NCI-H128 (cell line): ENCODE data around the gene SRRM3.
"Not testable (repeated sequence)": the region's sequence is repeated elsewhere in the genome, so short reads cannot be mapped to it uniquely, and the experiment has no call there.

Source experiments
- DNase-seq: peaks from one replicate; lab custom pipeline; 2025; ENCODE audit not compliant: unreplicated experiment; lab: John Stamatoyannopoulos, UW

The SRRM3 gene

DNA sequence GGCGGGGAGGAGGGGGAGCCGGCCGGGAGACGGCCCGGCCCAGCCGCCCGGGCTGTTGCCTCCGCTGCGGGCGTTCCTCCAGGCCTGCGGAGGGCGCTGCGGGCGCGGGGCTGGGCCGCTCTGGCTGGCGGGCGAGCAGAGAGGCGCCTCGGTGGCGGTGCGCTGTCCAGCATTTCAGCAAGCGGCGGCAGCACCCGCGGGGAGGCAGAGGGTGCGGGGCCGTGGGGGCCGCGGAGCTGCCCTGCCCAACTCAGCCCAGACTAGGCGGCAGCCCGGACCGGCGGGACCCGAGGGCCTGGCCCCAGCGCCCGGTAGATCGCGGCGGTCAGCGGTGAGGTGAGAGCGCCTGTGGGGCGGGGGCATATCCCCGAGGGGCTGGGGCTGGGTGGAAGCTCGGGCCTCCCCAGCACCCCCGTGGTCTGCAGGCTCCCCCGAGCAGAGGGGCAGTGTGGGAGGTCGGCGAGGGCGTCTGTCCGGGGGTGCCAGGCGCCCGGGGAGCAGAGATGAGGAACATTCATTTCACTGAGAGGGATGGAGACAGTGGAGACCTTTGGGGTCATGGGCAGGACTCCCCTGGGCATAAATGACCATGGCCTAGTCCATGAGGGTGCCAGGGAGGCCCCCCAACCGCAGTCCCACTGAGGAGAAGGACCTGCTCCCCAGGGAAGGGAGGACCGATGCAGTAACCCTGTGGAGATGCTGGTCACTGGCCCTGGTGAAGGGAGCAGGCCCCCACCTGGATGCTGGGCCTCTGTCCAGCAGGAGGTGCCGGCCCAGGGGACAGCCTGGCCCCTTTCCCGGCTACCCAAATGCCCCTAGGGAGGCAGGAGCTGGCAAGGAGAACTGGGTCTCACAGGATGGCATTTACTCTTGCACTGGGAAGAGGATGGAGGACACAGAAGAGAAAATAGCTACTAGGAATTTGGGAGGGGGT, at the start of gene SRRM3:
Gene SRRM3 (plus strand): TSS at position 165 of the 934 bp plus-strand sequence. CDS start 33,171 bp downstream, outside the sequence.
- DNase-seq, result peak; percentile 59

- DNase-seq, result no peak
These were observed 49.8 kb upstream of the SRRM3 start for GRCh38 chr7:76151932-76152331.

- DNase-seq, result not testable (repeated sequence)
These were observed 48.0 kb upstream of the SRRM3 start for GRCh38 chr7:76153571-76154230.

GRCh38 chr7:76155938-76156337, 45.8 kb upstream of the SRRM3 start:
- no peak for DNase-seq

DNA sequence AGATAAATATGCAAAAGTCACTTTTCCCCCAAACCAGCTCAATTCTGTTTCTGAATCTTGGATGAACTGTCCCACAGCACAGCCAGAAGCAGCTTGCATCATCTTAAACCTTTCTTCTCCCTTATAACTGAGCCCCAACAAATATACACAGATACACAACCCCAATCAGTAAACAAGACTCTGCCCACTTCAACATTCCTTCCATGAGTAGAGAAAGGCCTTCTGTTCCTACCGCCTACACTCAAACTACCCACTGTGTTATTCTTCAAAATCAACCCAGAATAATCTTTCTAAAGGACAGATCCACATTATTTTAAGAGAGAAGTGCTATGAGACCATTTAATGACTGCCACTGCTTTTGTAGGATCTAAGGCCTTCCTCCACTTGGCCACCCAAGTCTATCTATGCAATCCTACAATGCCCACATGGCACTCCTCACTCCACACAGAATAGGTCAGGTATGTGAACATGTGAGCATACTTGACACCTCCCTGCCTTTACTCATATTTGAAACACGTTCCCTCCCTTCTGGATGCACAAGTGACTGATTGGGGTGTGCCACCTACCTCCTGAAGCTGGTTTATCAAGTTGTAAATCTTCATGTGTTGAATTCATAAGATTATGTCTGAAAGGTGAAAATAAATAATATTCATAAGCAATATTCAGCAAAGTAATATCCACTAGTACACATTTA, 44.6 kb upstream of the SRRM3 start:
- not testable (repeated sequence) for DNase-seq

DNA sequence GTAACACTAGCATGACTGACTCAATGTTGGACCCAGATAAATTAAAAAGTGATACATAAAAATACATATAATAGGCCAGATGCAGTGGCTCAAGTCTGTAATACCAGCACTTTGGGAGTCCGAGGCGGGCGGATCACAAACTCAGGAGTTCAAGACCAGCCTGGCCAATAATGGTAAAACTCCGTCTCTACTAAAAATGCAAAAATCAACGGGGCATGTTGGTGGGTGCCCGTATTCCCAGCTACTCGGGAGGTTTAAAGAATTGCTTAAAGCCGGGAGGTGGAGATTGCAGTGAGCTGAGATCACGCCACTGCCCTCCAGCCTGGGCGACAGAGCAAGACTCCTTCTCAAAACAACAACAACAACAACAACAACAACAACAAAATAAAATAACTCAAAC, 43.3 kb upstream of the SRRM3 start:
- DNase-seq, result not testable (repeated sequence)

GRCh38 chr7:76162416-76163170, 39.1 kb upstream of the SRRM3 start:
- not testable (repeated sequence) for DNase-seq

- DNase-seq, result peak; percentile 26
These were observed 37.9 kb upstream of the SRRM3 start for GRCh38 chr7:76163812-76164211.

- no peak for DNase-seq
These were observed 36.4 kb upstream of the SRRM3 start for GRCh38 chr7:76165106-76165972.

GRCh38 chr7:76165973-76166403, 35.7 kb upstream of the SRRM3 start:
- DNase-seq, result no peak

DNA sequence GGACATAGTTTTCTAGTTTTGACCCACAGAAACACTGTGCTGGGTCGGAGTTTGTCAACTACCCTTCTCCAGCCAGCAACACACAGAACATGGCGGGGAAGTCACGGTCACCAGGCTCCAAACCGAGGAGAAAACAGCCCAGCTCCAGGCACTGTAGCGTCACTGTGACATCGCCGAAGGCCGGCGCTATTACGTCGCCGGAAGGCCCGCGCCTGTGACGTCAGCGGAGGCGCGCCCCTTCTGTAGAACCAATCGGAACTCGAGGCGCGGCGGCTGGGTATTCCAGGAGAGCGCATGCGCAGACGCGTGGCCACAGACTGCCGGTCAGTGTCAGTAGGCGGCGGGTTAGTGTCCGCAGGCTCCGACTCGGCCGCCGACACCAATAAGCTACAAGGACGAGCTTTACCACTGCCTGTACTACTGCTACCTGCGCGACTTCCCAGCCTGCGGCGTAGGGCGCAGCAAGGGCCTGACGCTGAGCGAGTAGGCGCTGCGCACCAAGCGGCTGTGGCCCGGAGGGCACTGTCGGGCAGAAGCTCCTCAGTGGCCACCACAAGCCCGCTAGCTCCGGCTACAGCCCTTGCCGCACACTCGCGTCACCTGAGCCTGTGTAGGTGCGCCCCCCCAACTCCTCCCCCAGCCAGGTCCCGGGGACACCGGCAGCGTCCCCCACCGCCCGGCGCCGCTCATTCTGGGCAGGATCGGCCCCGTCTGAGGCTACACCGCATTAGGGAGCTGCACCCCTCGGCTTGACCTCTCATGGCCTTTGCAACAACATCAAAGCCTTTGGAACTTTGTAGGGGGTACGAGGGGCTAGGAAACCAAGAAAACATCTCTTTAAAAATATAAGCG, 35.1 kb upstream of the SRRM3 start:
- DNase-seq, result peak; percentile 82

GRCh38 chr7:76173566-76174205, 28.0 kb upstream of the SRRM3 start:
- DNase-seq, result no peak

DNA sequence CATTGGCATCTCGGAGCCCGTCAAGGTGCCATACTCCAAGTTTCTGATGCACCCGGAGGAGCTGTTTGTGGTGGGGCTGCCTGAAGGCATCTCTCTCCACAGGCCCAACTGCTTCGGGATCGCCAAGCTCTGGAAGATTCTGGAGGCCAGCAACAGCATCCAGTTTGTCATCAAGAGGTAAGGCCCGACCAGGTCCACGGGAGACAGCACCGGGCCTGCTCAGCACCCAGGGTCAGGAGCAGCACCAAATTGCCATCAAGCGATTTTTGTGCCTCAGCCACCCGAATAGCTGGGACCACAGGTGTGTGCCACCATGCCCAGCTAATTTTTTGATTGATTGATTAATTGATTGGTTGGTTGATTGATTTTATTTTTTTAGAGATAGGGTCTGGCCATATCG, 24.7 kb upstream of the SRRM3 start:
- not testable (repeated sequence) for DNase-seq

DNA sequence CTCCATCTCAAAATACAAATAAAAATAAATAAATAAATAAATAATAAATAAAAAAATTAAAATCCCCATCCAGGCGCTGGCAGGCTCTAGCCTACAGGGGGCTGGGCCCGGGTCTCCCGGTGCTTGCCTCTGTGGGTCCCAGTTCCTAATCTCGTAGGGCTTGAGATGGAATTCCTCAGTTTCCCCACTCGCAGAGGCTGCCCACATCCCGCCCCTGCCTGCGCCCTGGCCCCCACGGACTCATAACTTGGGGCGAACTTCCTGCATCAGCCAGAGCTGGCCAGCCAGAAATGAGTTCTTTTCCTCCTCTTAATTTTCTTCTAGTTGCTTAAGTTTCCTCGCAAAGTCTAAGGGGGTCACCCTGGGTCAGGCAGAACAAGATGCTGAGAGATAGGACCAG, 22.0 kb upstream of the SRRM3 start:
- no peak for DNase-seq

DNA sequence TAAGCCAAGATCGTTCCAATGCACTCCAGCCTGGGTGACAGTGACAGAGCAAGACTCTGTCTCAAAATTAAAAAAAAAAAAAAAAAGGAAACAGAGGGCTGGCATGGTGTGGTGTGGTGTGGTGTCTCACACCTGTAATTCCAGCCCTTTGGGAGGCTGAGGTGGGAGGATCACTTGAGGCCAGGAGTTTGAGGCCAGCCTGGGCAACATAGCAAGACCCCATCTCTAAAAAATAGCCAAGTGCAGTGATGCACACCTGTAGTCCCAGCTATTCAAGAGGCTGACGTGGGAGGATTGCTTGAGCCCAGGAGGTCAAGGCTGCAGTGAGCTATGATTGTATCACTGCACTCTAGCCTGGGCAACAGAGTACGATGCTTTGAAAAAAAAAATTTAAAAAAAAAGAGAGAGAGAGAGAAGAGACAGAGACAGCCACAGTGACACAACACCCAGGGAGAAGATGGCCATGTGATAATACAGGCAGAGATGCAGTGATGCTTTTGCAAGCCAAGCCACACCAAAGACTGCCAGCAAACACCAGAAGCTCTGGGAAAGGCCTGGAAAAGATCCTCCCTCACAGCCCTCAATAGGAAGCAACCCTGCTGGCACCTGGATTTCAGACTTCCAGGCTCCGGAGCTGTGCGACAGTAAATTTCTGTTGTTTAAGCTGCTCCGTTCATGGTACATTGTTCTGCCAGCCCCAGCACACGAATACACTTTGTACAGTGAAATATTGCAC, 19.3 kb upstream of the SRRM3 start:
- no peak for DNase-seq

DNA sequence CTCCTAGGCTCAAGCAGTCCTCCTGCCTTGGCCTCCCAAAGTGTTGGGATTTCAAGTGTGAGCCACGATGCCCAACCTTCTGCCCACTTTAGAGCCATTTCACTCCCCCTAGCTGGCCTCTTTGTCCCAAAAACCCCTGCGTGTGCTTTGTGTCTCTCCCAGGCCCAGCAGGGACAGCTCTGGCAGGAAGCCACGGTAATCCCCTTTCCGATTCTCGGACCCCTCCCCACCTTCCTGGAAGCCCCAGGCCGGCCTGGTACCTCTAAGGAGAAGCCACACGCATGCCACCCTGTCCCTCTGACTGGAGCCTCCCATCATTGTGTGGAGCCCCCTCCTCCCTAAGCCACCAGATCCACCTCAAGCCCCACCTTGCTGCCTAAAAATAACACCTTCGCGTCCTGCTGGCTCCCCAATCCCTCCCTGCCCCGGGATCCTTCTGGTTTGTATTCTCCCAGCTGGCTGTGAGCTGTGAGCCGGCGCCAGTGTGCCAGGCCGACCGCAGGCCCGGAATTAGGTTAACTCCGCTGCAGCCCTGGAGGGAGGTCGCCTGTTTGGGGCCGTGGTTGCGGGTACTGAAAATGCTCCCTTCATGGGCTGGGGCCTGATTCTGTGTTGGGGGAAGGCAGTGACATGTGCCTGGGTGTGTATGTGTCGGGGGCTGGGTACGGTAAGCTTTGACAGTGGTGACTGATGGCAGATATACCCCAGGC, 16.4 kb upstream of the SRRM3 start:
- no peak for DNase-seq

DNA sequence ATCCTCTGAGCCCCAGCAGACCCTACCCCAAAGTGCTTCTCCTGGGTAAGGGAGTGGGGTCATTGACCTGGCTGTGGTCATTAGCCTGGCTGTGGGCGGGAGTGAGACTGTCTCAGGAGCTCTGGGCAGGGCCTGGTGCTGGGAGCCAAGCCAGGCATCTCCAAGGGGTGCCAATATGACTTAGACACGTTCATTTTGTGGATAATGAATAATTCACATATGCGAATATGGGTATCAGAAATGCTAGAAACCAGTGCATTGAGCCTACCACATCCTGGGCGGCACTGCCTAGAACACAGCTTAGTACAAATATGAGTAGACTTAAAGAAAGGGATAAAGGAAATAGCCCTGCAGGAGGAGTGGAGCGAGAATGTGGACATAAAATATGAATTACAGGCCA, 14.4 kb upstream of the SRRM3 start:
- DNase-seq, result no peak
